Large intestine (tissue), 12 donors: Measurements from ENCODE around the gene SLC26A4. TPM values are rescaled to one million over a fixed set of nuclear protein-coding genes. Genes with fewer than 3 reads are reported as not detected.
A peak's percentile ranks its signal among the peaks of the same experiment; 100 is the strongest.

Experiments
- DNase-seq, 2 donors: peaks; one replicate each; pipeline versions ENCODE4 v3.0.0 to v3.0.0-alpha.2; 2013
- H3K27ac ChIP-seq: one replicate; pipeline ENCODE4 v1.5.1; 2013; ENCODE audit warnings: low read length
- H3K27me3 ChIP-seq: 2 replicates; pipeline ENCODE4 v1.6.1; 2013; ENCODE audit warnings: low read length; ENCODE audit not compliant: control insufficient read depth, insufficient read depth
- H3K36me3 ChIP-seq: 2 replicates; pipeline ENCODE4 v1.6.1; 2013; ENCODE audit warnings: low read length; ENCODE audit not compliant: control insufficient read depth, insufficient read depth
- H3K4me1 ChIP-seq: one replicate; pipeline ENCODE4 v1.6.1; 2013; ENCODE audit warnings: low read length; ENCODE audit not compliant: control insufficient read depth, insufficient read depth
- H3K4me3 ChIP-seq: one replicate; pipeline ENCODE4 v1.5.1; 2013; ENCODE audit warnings: low read length
- H3K9me3 ChIP-seq: one replicate; pipeline ENCODE4 v1.6.1; 2013; ENCODE audit warnings: mild to moderate bottlenecking, low read depth, low read length, moderate library complexity; ENCODE audit not compliant: control insufficient read depth
- WGBS: methylation state at CpG from one replicate; pipeline ENCODE4 v1.1.5; 2013; ENCODE audit warnings: low lambda C conversion rate; ENCODE audit not compliant: insufficient coverage; 5-methylcytosine and 5-hydroxymethylcytosine counted together
- long read RNA-seq, 11 donors: transcript quantifications; one replicate each; lab custom pipeline, GENCODE V29; 2026
- polyA plus RNA-seq: library from polyadenylated mRNA; unstranded; fragments of 120-200 nt; gene quantifications from one replicate; pipeline ENCODE4 v1.2.1, GENCODE V29; 2013

The SLC26A4 gene
- 0.28 TPM for polyA plus RNA-seq
- long read RNA-seq, donor 1: 0 reads
- long read RNA-seq, donor 2: 0 reads
- long read RNA-seq, donor 3: 0 reads
- long read RNA-seq, donor 4: 0 reads
- long read RNA-seq, donor 5: 0 reads
- long read RNA-seq, donor 6: 0 reads
- long read RNA-seq, donor 7: 0 reads
- long read RNA-seq, donor 8: 0 reads
- long read RNA-seq, donor 9: 0 reads
- long read RNA-seq, donor 10: 0 reads
- long read RNA-seq, donor 11: 0 reads

DNA sequence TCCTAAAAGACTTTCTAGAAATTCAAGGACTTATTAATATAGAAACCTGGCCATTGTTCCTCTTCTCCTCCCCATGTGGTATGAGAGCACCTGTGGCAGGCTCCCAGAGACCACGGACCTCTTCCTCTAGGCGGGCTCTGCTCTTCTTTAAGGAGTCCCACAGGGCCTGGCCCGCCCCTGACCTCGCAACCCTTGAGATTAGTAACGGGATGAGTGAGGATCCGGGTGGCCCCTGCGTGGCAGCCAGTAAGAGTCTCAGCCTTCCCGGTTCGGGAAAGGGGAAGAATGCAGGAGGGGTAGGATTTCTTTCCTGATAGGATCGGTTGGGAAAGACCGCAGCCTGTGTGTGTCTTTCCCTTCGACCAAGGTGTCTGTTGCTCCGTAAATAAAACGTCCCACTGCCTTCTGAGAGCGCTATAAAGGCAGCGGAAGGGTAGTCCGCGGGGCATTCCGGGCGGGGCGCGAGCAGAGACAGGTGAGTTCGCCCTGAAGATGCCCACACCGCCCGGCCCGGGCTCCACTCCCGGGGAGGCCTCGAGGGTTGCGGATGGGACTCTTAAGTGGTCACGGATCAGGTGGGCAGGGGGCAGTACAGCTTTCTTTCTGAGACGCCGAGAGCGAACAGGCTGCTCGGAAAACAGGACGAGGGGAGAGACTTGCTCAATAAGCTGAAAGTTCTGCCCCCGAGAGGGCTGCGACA, at the start of gene SLC26A4:
TSS of gene SLC26A4 (plus strand) at position 448 of the 700 bp plus-strand sequence. CDS start 814 bp downstream, outside the sequence.
- Histone ChIP-seq H3K9me3 (no peaks in the 10 kb centered on the region), H3K36me3 (no peaks in the 10 kb centered on the region), H3K4me3 (peak within 1 kb of the TSS; percentile 44), H3K4me1 (no peaks in the 10 kb centered on the region), H3K27me3 (peaks cover 59% of the 10 kb centered on the region), H3K27ac (no peak within 1 kb of the TSS)
- no CpG with 5 or more reads among the region's 37 CpGs for WGBS
- DNase-seq: no peak

- peaks cover 10% of the 10 kb centered on the region for H3K4me1 ChIP-seq
- H3K36me3 ChIP-seq: peaks cover 28% of the 10 kb centered on the region
- H3K4me3 ChIP-seq: no peak overlapping the region
- DNase-seq: no peak
- no peaks in the 10 kb centered on the region for H3K27me3 ChIP-seq
- no peak overlapping the region for H3K27ac ChIP-seq
- 40% methylated on average over 1 of the region's 1 CpG for WGBS
- no peaks in the 10 kb centered on the region for H3K9me3 ChIP-seq
Measured at GRCh38 chr7:107613439-107613838, 47.2 kb upstream of the SLC26A4 start.

DNA sequence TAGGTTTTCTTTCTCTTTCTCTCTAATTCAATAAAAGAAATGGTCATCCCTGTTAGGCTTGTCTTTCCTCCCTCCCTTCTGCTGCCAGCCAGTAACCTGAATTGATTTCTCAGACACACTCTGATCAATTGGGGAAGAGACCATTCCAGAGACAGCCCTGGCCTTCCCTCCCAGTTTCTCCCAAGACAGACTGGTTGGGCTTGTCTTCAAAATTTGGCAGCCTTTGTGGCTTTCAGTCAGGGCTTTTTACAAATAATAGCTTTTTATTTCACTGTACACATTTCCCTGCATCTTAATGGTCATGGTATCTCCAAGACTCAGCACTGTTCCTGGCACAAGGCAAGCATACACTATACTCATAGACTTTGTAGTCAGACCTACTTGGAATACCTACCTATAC, 46.7 kb upstream of the SLC26A4 start:
- Histone ChIP-seq H3K9me3 (no peaks in the 10 kb centered on the region), H3K4me1 (peaks cover 10% of the 10 kb centered on the region), H3K36me3 (peaks cover 28% of the 10 kb centered on the region), H3K4me3 (no peak overlapping the region), H3K27me3 (no peaks in the 10 kb centered on the region), H3K27ac (no peak overlapping the region)
- DNase-seq: no peak

GRCh38 chr7:107614425-107614824, 46.2 kb upstream of the SLC26A4 start:
- peaks cover 10% of the 10 kb centered on the region for H3K4me1 ChIP-seq
- peaks cover 28% of the 10 kb centered on the region for H3K36me3 ChIP-seq
- no peaks in the 10 kb centered on the region for H3K9me3 ChIP-seq
- DNase-seq: no peak
- no peaks in the 10 kb centered on the region for H3K27me3 ChIP-seq
- no peak overlapping the region for H3K4me3 ChIP-seq
- H3K27ac ChIP-seq: no peak overlapping the region

- H3K36me3 ChIP-seq: peaks cover 28% of the 10 kb centered on the region
- WGBS: 100% methylated on average over 2 of the region's 4 CpGs
Measured at GRCh38 chr7:107615910-107616680, 44.5 kb upstream of the SLC26A4 start.

DNA sequence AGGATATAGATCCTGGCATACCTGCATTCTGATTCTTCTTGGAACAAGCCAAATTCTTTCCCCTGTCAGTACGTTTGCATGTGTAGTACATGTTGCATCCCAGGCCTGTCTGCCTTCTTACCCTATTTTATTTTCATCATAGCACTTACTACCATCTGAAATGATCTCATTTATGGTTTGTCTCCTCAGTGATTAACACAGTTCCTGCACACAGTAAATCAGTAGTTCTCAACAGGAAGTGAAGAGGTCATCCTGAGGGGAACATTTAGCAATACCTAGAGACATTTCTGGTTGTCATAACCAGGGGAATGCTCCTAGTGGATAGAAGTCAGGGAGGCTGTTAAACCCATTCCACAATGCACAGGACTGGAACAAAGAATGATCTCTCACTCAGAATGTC, 38.2 kb upstream of the SLC26A4 start:
- no peak overlapping the region for H3K4me3 ChIP-seq
- 100% methylated on average over 1 of the region's 1 CpG for WGBS
- no peaks in the 10 kb centered on the region for H3K27me3 ChIP-seq
- peaks cover 13% of the 10 kb centered on the region for H3K4me1 ChIP-seq
- no peaks in the 10 kb centered on the region for H3K36me3 ChIP-seq
- H3K27ac ChIP-seq: peak overlapping the region; percentile 43
- DNase-seq: peak; percentile 45 to 76
- H3K9me3 ChIP-seq: no peaks in the 10 kb centered on the region

More at GRCh38 chr7:107615910-107616680, 44.5 kb upstream of the SLC26A4 start:
- H3K27ac ChIP-seq: no peak overlapping the region
- no peak for DNase-seq
- H3K4me3 ChIP-seq: no peak overlapping the region
- H3K9me3 ChIP-seq: no peaks in the 10 kb centered on the region
- H3K27me3 ChIP-seq: no peaks in the 10 kb centered on the region
- peaks cover 10% of the 10 kb centered on the region for H3K4me1 ChIP-seq

DNA sequence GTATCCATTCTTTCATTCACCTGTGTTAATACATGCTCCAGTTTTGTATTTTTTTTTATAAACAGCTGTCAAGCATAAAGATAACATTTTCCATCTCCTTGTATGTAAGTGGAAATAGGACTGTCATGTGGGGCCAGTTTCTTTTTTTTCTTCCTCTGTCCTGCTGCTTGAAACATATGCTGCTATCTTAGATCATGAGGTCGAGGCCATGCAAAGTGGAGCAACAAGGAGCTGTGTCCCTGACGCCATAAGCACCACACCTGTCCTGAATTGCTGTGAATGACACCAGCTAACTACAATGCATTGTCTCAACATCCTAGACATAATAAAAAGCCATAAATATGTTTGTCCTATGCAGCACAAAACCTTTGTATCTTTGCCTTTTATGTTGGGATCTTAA, 37.7 kb upstream of the SLC26A4 start:
- DNase-seq: peak; percentile 53 to 79
- no CpG with 5 or more reads among the region's 2 CpGs for WGBS
- Histone ChIP-seq H3K4me3 (no peak overlapping the region), H3K4me1 (peaks cover 13% of the 10 kb centered on the region), H3K9me3 (no peaks in the 10 kb centered on the region), H3K36me3 (no peaks in the 10 kb centered on the region), H3K27me3 (no peaks in the 10 kb centered on the region), H3K27ac (peak overlapping the region; percentile 43)

DNA sequence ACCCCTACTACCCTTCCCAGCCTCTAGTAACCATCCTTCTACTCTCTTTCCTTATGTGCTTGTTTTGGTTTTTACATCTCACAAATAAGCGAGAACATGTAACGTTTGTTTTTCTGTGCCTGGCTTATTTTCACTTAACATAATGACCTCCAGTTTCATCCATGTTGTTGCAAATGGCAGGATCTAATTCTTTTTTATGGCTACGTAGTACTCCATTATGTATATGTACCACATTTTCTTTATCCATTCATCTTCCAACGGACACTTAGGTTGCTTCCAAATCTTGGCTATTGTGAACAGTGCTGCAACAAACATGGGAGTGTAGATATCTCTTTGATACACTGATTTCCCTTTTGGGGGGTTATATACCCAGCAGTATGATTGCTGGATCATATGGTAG, 33.6 kb upstream of the SLC26A4 start:
- DNase-seq: no peak
- no peaks in the 10 kb centered on the region for H3K9me3 ChIP-seq
- no peaks in the 10 kb centered on the region for H3K36me3 ChIP-seq
- H3K4me3 ChIP-seq: no peak overlapping the region
- no peaks in the 10 kb centered on the region for H3K27me3 ChIP-seq
- H3K27ac ChIP-seq: no peak overlapping the region
- no CpG with 5 or more reads among the region's 4 CpGs for WGBS
- peaks cover 12% of the 10 kb centered on the region for H3K4me1 ChIP-seq

DNA sequence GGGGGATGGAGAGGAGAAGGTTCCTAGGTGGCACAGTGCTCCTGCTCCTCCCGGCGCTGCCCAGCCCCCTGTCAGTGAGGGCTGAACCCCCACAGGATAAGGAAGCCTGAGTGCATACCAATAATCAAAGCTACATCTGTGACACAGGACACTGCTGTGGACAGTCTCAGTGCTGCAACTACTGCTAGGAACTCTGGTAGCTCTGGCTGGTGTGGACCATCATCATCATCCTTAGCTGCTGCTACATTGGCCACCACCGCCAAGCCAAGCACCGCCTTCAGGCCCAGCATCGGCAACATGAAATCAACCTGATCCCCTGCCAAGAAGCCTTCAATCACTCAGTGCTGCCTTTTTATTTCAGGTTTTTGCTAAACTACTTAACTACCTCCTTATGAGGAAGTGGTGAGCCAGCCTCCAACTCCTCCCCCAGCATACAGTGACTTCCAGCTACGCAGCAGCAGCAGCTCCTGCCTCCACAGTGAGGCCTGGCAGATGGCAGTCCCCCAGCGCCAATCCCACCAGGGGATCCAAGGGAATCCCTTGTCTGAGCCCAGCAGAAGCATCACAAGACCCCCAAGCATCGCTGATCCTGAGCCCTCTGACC, 32.1 kb upstream of the SLC26A4 start:
- Histone ChIP-seq H3K27me3 (no peaks in the 10 kb centered on the region), H3K36me3 (no peaks in the 10 kb centered on the region), H3K4me3 (no peak overlapping the region), H3K4me1 (peaks cover under 1% of the 10 kb centered on the region), H3K9me3 (no peaks in the 10 kb centered on the region), H3K27ac (no peak overlapping the region)
- WGBS: no CpG with 5 or more reads among the region's 8 CpGs
- no peak for DNase-seq

DNA sequence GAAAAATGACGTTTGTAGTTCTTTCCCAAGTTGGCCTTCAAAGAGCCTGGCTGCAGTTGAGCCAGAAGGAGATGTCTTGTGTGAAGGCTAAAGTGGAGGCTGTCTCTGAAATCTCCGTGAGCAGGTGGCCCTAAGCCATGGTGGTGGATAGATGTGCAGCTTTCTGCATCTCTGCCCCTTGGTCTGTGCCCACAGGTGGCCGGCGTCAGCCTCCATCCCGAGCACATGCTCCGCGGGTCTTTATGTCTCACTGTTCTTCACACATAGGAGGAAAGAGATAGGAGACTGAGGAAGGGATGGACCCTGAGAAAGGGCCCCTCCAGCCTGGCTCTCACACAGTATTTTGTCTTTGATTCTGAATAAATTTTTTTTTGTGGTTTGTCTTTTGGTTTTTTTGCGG, 30.3 kb upstream of the SLC26A4 start:
- Histone ChIP-seq H3K27ac (no peak overlapping the region), H3K36me3 (no peaks in the 10 kb centered on the region), H3K27me3 (no peaks in the 10 kb centered on the region), H3K4me3 (no peak overlapping the region), H3K9me3 (no peaks in the 10 kb centered on the region), H3K4me1 (no peaks in the 10 kb centered on the region)
- no peak for DNase-seq
- WGBS: no CpG with 5 or more reads among the region's 8 CpGs
